ENCODE results near the gene CYP2A7.

DNA sequence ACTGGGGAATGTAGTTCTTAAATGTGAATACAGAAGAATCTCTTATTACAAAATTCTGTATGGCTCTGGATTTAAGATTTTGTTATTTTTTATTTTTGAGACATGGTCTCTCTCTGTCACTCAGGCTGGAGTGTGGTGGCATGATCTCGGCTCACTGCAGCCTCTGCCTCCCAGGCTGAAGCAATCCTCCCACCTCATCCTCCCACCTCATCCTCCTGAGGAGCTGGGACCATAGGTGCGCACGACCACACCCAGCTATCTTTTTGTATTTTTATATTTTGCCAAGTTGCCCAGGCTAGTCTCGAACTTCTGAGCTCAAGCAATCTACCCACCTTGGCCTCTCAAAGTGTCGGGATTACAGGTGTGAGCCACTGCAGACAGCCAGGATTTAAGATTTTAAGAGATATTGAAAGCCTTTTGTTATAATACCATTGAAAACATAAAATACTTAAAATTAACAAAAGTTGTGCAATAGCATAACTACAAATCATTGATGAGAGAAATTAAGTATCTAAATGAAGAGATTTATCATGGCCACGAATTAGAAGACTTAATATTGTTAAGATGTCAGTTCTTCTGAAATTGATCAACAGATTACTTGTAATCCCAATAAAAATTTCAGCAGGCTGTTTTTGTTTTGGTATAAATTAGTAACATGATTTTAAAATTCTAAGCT is 45.1 kb downstream of the CYP2A7 start:
- TF ChIP-seq, protein P1, sequence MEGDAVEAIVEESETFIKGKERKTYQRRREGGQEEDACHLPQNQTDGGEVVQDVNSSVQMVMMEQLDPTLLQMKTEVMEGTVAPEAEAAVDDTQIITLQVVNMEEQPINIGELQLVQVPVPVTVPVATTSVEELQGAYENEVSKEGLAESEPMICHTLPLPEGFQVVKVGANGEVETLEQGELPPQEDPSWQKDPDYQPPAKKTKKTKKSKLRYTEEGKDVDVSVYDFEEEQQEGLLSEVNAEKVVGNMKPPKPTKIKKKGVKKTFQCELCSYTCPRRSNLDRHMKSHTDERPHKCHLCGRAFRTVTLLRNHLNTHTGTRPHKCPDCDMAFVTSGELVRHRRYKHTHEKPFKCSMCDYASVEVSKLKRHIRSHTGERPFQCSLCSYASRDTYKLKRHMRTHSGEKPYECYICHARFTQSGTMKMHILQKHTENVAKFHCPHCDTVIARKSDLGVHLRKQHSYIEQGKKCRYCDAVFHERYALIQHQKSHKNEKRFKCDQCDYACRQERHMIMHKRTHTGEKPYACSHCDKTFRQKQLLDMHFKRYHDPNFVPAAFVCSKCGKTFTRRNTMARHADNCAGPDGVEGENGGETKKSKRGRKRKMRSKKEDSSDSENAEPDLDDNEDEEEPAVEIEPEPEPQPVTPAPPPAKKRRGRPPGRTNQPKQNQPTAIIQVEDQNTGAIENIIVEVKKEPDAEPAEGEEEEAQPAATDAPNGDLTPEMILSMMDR (conservative IDR thresholded peaks at IDR 0.05): no peak
- no peak for TF ChIP-seq ZFX (IDR thresholded peaks at IDR 0.05)
